PC-9 (cell line): ENCODE measurements around the gene EPB41L3. TPM values are rescaled to one million over a fixed set of nuclear protein-coding genes. Genes with fewer than 3 reads are reported as not detected.

Experiments
- BruUV-seq: library from RNA; stranded (reverse); fragments of 400-500 nt; replicated peaks from 2 replicates; lab custom pipeline; 2021; lab: Mats Ljungman, UMichigan
- CTCF ChIA-PET: fragments of 300-600 bp; sonication (Branson Sonifier 250); formaldehyde crosslinking; loops from one replicate; lab custom pipeline; 2022; ENCODE audit warnings: antibody characterized with exemption; lab: Charles Lee
- POLR2A ChIA-PET: fragments of 300-600 bp; sonication (Branson Sonifier 250); formaldehyde crosslinking; loops from one replicate; lab custom pipeline; 2022; ENCODE audit warnings: antibody characterized with exemption; ENCODE audit not compliant: unreplicated experiment; lab: Charles Lee
- DNase-seq, 2 experiments: peaks; one replicate each; pipeline versions ENCODE4 v3.0.0 to v3.0.0-alpha.2; 2015 to 2022; ENCODE audit warnings: mixed read lengths in 1 of 2
- H2AFZ ChIP-seq: fragments of 200-600 bp; sonication (generic); 2 replicates; pipeline ENCODE4 v1.8.1; 2017; ENCODE audit warnings: antibody characterized with exemption
- H3F3A ChIP-seq: fragments of 200-600 bp; sonication (generic); 2 replicates; pipeline ENCODE4 v1.8.1; 2017; ENCODE audit warnings: antibody characterized with exemption, mild to moderate bottlenecking, low read depth; ENCODE audit not compliant: insufficient read depth
- H3K27ac ChIP-seq: fragments of 200-600 bp; sonication (generic); 2 replicates; pipeline ENCODE4 v1.6.1; 2016; ENCODE audit warnings: mixed run types
- H3K27me3 ChIP-seq: fragments of 200-600 bp; sonication (generic); 2 replicates; pipeline ENCODE4 v1.6.1; 2016; ENCODE audit warnings: low read depth, mixed run types; ENCODE audit not compliant: insufficient read depth
- H3K36me3 ChIP-seq: fragments of 200-600 bp; sonication (generic); 2 replicates; pipeline ENCODE4 v1.6.1; 2016; ENCODE audit warnings: low read depth, mixed run types
- H3K4me1 ChIP-seq: fragments of 200-600 bp; sonication (generic); replicated peaks from 2 replicates; pipeline ENCODE4 v1.6.1; 2016; ENCODE audit warnings: mixed run types; ENCODE audit not compliant: insufficient read depth
- H3K4me2 ChIP-seq: fragments of 200-600 bp; sonication (generic); 2 replicates; pipeline ENCODE4 v1.6.1; 2017; ENCODE audit warnings: mixed run types
- H3K4me3 ChIP-seq: fragments of 200-600 bp; sonication (generic); 2 replicates; pipeline ENCODE4 v1.6.1; 2016; ENCODE audit warnings: mixed run types
- H3K79me2 ChIP-seq: fragments of 200-600 bp; sonication (generic); 2 replicates; pipeline ENCODE4 v1.6.1; 2017; ENCODE audit warnings: low read depth, mixed run types
- H3K9me2 ChIP-seq: fragments of 200-600 bp; sonication (generic); 2 replicates; pipeline ENCODE4 v1.8.1; 2017; ENCODE audit warnings: mild to moderate bottlenecking; ENCODE audit not compliant: insufficient read depth
- H3K9me3 ChIP-seq: fragments of 200-600 bp; sonication (generic); 2 replicates; pipeline ENCODE4 v1.8.1; 2016; ENCODE audit warnings: low read depth; ENCODE audit not compliant: insufficient read depth
- H4K20me1 ChIP-seq: fragments of 200-600 bp; sonication (generic); 2 replicates; pipeline ENCODE4 v1.8.1; 2017; ENCODE audit not compliant: insufficient read depth
- CTCF ChIP-seq: fragments of 200-600 bp; sonication (generic); conservative IDR thresholded peaks from 2 replicates; pipeline ENCODE4 v1.6.1; 2017; ENCODE audit warnings: mixed run types, antibody characterized with exemption, mild to moderate bottlenecking, moderate library complexity
- EZH2 ChIP-seq: fragments of 200-600 bp; sonication (generic); IDR thresholded peaks from 2 replicates; pipeline ENCODE4 v1.8.0; 2017; ENCODE audit warnings: antibody characterized with exemption, low read depth
- intact Hi-C: fragments of 100-400 bp; cut with micrococcal nuclease; formaldehyde crosslinking; loops from one replicate; pipeline ENCODE4 v1.10.0; 2022; ENCODE audit not compliant: unreplicated experiment
- total RNA-seq: library from RNA; stranded (reverse); gene quantifications from 2 replicates; pipeline ENCODE4 v1.2.3, GENCODE V29; 2021

EPB41L3 gene
- total RNA-seq, 1 experiment from 2014 or later = not detected

GRCh38 chr18:5419030-5419429 is 124.8 kb downstream of the EPB41L3 start:
- ChIA-PET POLR2A (no interaction called here), CTCF (no interaction called here)
- Histone ChIP-seq H3K4me2 (no peak overlapping the region), H3K9me3 (no peaks in the 10 kb centered on the region), H3K36me3 (no peaks in the 10 kb centered on the region), H3K79me2 (no peaks in the 10 kb centered on the region), H3K4me3 (no peak overlapping the region), H3K4me1 (no peaks in the 10 kb centered on the region), H3F3A (no peaks in the 10 kb centered on the region), H2AFZ (no peak overlapping the region), H3K27me3 (peaks cover 30% of the 10 kb centered on the region; the same call in 1 of the 2 replicates), H3K9me2 (no peaks in the 10 kb centered on the region), H4K20me1 (no peaks in the 10 kb centered on the region), H3K27ac (no peak overlapping the region)
- no TSS peak for BruUV-seq
- no peak for TF ChIP-seq CTCF
- TF ChIP-seq EZH2 = no peak
- DNase-seq = no peak
- intact Hi-C loops = loop anchor here (10.0 kb wide), 1 partner anchor 576 kb away; no protein-coding TSS in a partner anchor

GRCh38 chr18:5417342-5417741 is 126.5 kb downstream of the EPB41L3 start:
- H2AFZ ChIP-seq = no peak overlapping the region
- H3K4me1 ChIP-seq = no peaks in the 10 kb centered on the region
- no peak overlapping the region for H3K4me3 ChIP-seq
- no peaks in the 10 kb centered on the region for H3K9me3 ChIP-seq
- no peak for DNase-seq
- H3K27me3 ChIP-seq = peaks cover 17% of the 10 kb centered on the region; the same call in 1 of the 2 replicates
- POLR2A ChIA-PET = no interaction called here
- no peaks in the 10 kb centered on the region for H4K20me1 ChIP-seq
- no peak overlapping the region for H3K4me2 ChIP-seq
- no peak for TF ChIP-seq CTCF
- TF ChIP-seq EZH2 = no peak
- intact Hi-C loops = loop anchor here (10.0 kb wide), 1 partner anchor 577 kb away; no protein-coding TSS in a partner anchor
- no TSS peak for BruUV-seq
- no peaks in the 10 kb centered on the region for H3K9me2 ChIP-seq
- no peaks in the 10 kb centered on the region for H3K79me2 ChIP-seq
- H3K36me3 ChIP-seq = no peaks in the 10 kb centered on the region
- no peaks in the 10 kb centered on the region for H3F3A ChIP-seq
- H3K27ac ChIP-seq = no peak overlapping the region
- CTCF ChIA-PET = no interaction called here

GRCh38 chr18:5416112-5416511 is 127.7 kb downstream of the EPB41L3 start:
- H3K4me1 ChIP-seq = no peaks in the 10 kb centered on the region
- no peak overlapping the region for H3K4me3 ChIP-seq
- ChIA-PET POLR2A (no interaction called here), CTCF (no interaction called here)
- no peak overlapping the region for H3K27ac ChIP-seq
- intact Hi-C loops = loop anchor here (10.0 kb wide), 1 partner anchor 579 kb away; no protein-coding TSS in a partner anchor
- BruUV-seq = no TSS peak
- H3K27me3 ChIP-seq = peaks cover 4% of the 10 kb centered on the region; the same call in 1 of the 2 replicates
- H2AFZ ChIP-seq = no peak overlapping the region
- H3K36me3 ChIP-seq = no peaks in the 10 kb centered on the region
- no peak overlapping the region for H3K4me2 ChIP-seq
- TF ChIP-seq CTCF (no peak), EZH2 (no peak)
- no peaks in the 10 kb centered on the region for H4K20me1 ChIP-seq
- no peaks in the 10 kb centered on the region for H3K9me3 ChIP-seq
- H3K79me2 ChIP-seq = no peaks in the 10 kb centered on the region
- no peaks in the 10 kb centered on the region for H3F3A ChIP-seq
- no peak for DNase-seq
- no peaks in the 10 kb centered on the region for H3K9me2 ChIP-seq
